HEK293 (cell line): ENCODE results near the gene SMIM41.

Experiments
- CTCF ChIA-PET: fragments of 350-600 bp; formaldehyde crosslinking; extraction: SDS; loops from one replicate; lab custom pipeline; 2021; ENCODE audit warnings: antibody characterized with exemption; lab: Yijun Ruan, JAX
- POLR2A ChIA-PET: fragments of 300-600 bp; formaldehyde crosslinking; extraction: SDS; loops from one replicate; lab custom pipeline; 2020; ENCODE audit warnings: antibody characterized with exemption, inconsistent platforms; lab: Yijun Ruan, JAX
- H3K27ac ChIP-seq: fragments of 200-500 bp; sonication (Bioruptor generic); 2 replicates; pipeline ENCODE4 v1.5.1; 2014; ENCODE audit warnings: low read depth, low read length, control low read depth, inconsistent platforms; ENCODE audit errors: extremely low read depth
- H3K36me3 ChIP-seq, 2 experiments: fragments of 200-500 bp in 1 of 2; sonication (Bioruptor generic) in 1 of 2; 1 replicate in 1 of 2; 2 replicates in 1 of 2; pipeline ENCODE4 v1.5.1; 2014 to 2017; ENCODE audit warnings: inconsistent platforms in 2 of 2, low read length in 2 of 2; ENCODE audit not compliant: control insufficient read depth in 2 of 2, insufficient read depth in 1 of 2
- H3K4me1 ChIP-seq: fragments of 200-500 bp; sonication (Bioruptor generic); 2 replicates; pipeline ENCODE4 v1.5.1; 2014; ENCODE audit warnings: mild to moderate bottlenecking, low read length, inconsistent platforms; ENCODE audit not compliant: control insufficient read depth, insufficient read depth
- H3K4me3 ChIP-seq: 2 replicates; pipeline ENCODE4 v1.5.1; 2011; ENCODE audit warnings: low read depth, mild to moderate bottlenecking, control low read depth, low read length, moderate library complexity
- H3K9me3 ChIP-seq: fragments of 200-500 bp; sonication (Bioruptor generic); 2 replicates; pipeline ENCODE4 v1.5.1; 2014; ENCODE audit warnings: low read depth, low read length, inconsistent platforms; ENCODE audit not compliant: control insufficient read depth, insufficient read depth
- BCL6B ChIP-seq: fragments of 450-650 bp; formaldehyde crosslinking; IDR thresholded peaks from 2 replicates; pipeline ENCODE4 v1.5.1; 2017; ENCODE audit warnings: missing biosample characterization, missing genetic modification characterization
- ELK4 ChIP-seq: IDR thresholded peaks from 2 replicates; pipeline ENCODE4 v1.6.1; 2011; ENCODE audit warnings: mild to moderate bottlenecking, low read depth, low read length, borderline replicate concordance
- HOXD13 ChIP-seq: sonication (generic); formaldehyde crosslinking; IDR thresholded peaks from 2 replicates; pipeline ENCODE4 v1.8.0; 2022; ENCODE audit warnings: missing genetic modification reagents, borderline replicate concordance
- IKZF3 ChIP-seq: fragments of 450-650 bp; IDR thresholded peaks from 2 replicates; pipeline ENCODE4 v1.5.0; 2018; ENCODE audit warnings: missing biosample characterization, mild to moderate bottlenecking, missing genetic modification characterization, moderate library complexity
- PATZ1 ChIP-seq: fragments of 450-650 bp; formaldehyde crosslinking; IDR thresholded peaks from 2 replicates; pipeline ENCODE4 v1.5.1; 2016; ENCODE audit warnings: missing biosample characterization, missing genetic modification characterization
- SETDB1 ChIP-seq: IDR thresholded peaks from one replicate; pipeline ENCODE4 v1.6.1; 2017; ENCODE audit warnings: mild to moderate bottlenecking, low read length, moderate library complexity, mixed read lengths; ENCODE audit not compliant: insufficient read length
- YY1 ChIP-seq: fragments of 450-650 bp; formaldehyde crosslinking; IDR thresholded peaks from 2 replicates; pipeline ENCODE4 v1.5.1; 2018; ENCODE audit warnings: missing biosample characterization, missing genetic modification characterization
- ZBTB44 ChIP-seq: fragments of 450-650 bp; IDR thresholded peaks from 2 replicates; pipeline ENCODE4 v1.5.1; 2018; ENCODE audit warnings: missing biosample characterization, mild to moderate bottlenecking, missing genetic modification characterization
- ZNF10 ChIP-seq: fragments of 450-650 bp; formaldehyde crosslinking; IDR thresholded peaks from 2 replicates; pipeline ENCODE4 v1.5.1; 2017; ENCODE audit warnings: missing biosample characterization, missing genetic modification characterization
- ZNF112 ChIP-seq: fragments of 450-650 bp; formaldehyde crosslinking; IDR thresholded peaks from 2 replicates; pipeline ENCODE4 v1.5.0; 2017; ENCODE audit warnings: missing biosample characterization, missing genetic modification characterization
- ZNF133 ChIP-seq: fragments of 450-650 bp; formaldehyde crosslinking; IDR thresholded peaks from 2 replicates; pipeline ENCODE4 v1.5.1; 2016; ENCODE audit warnings: missing biosample characterization, missing genetic modification characterization
- ZNF148 ChIP-seq: fragments of 450-650 bp; formaldehyde crosslinking; IDR thresholded peaks from 2 replicates; pipeline ENCODE4 v1.5.0; 2017; ENCODE audit warnings: missing biosample characterization, missing genetic modification characterization, borderline replicate concordance
- ZNF354C ChIP-seq: fragments of 450-650 bp; formaldehyde crosslinking; IDR thresholded peaks from 2 replicates; pipeline ENCODE4 v1.5.1; 2016; ENCODE audit warnings: missing biosample characterization, missing genetic modification characterization, low read depth, borderline replicate concordance
- ZNF423 ChIP-seq: fragments of 450-650 bp; formaldehyde crosslinking; IDR thresholded peaks from 2 replicates; pipeline ENCODE4 v1.5.1; 2016; ENCODE audit warnings: missing biosample characterization, missing genetic modification characterization
- ZNF548 ChIP-seq: fragments of 450-650 bp; formaldehyde crosslinking; IDR thresholded peaks from 2 replicates; pipeline ENCODE4 v1.5.1; 2016; ENCODE audit warnings: missing biosample characterization, missing genetic modification characterization
- ZNF610 ChIP-seq: fragments of 450-650 bp; formaldehyde crosslinking; IDR thresholded peaks from 2 replicates; pipeline ENCODE4 v1.5.1; 2016; ENCODE audit warnings: missing biosample characterization, missing genetic modification characterization, borderline replicate concordance
- ZNF645 ChIP-seq: fragments of 450-650 bp; formaldehyde crosslinking; IDR thresholded peaks from 2 replicates; pipeline ENCODE4; 2016; ENCODE audit warnings: missing biosample characterization, missing genetic modification characterization
- ZNF701 ChIP-seq: fragments of 450-650 bp; formaldehyde crosslinking; IDR thresholded peaks from 2 replicates; pipeline ENCODE4 v1.5.1; 2016; ENCODE audit warnings: missing biosample characterization, missing genetic modification characterization
- ZNF776 ChIP-seq: fragments of 450-650 bp; formaldehyde crosslinking; IDR thresholded peaks from 2 replicates; pipeline ENCODE4 v1.5.0; 2017; ENCODE audit warnings: missing biosample characterization, missing genetic modification characterization, borderline replicate concordance

Gene SMIM41

GRCh38 chr12:52084491-52085231 lies 5.2 kb downstream of the SMIM41 start:
- ChIA-PET CTCF (interaction anchor here (0.5 to 34.8 kb wide), 22 partner anchors 9 to 963 kb away, joined by 3 to 794 read pairs (median 4); partner anchors contain the start of gene ATG101), POLR2A (no interaction called here)
- TF ChIP-seq SETDB1 (no peak), ZNF548 (tag by site-specific recombination) (no peak), ZNF112 (tag by site-specific recombination) (no peak), ZNF354C (tag by site-specific recombination) (no peak), HOXD13 (no peak), ZNF776 (tag by site-specific recombination) (no peak), ZNF610 (tag by site-specific recombination) (no peak), ELK4 (no peak), BCL6B (tag by site-specific recombination) (no peak), PATZ1 (tag by site-specific recombination) (no peak), ZNF148 (tag by site-specific recombination) (no peak), ZNF423 (tag by site-specific recombination) (no peak), YY1 (tag by site-specific recombination) (no peak), ZNF645 (tag by site-specific recombination) (no peak), ZNF133 (no peak), IKZF3 (tag by site-specific recombination) (no peak), ZBTB44 (no peak), ZNF10 (tag by site-specific recombination) (no peak), ZNF701 (tag by site-specific recombination) (no peak)
- Histone ChIP-seq H3K4me1 (no peaks in the 10 kb centered on the region), H3K36me3 (no peaks in the 10 kb centered on the region), H3K4me3 (no peak overlapping the region), H3K27ac (no peak overlapping the region), H3K9me3 (no peaks in the 10 kb centered on the region)
